ENCODE data around the gene MUSK.
"Not testable (repeated sequence)": the region's sequence is repeated elsewhere in the genome, so short reads cannot be mapped to it uniquely, and the experiment has no call there.

Gene MUSK

GRCh38 chr9:110814159-110814558 lies 145.6 kb downstream of the MUSK start:
- no peak for DNase-seq

DNA sequence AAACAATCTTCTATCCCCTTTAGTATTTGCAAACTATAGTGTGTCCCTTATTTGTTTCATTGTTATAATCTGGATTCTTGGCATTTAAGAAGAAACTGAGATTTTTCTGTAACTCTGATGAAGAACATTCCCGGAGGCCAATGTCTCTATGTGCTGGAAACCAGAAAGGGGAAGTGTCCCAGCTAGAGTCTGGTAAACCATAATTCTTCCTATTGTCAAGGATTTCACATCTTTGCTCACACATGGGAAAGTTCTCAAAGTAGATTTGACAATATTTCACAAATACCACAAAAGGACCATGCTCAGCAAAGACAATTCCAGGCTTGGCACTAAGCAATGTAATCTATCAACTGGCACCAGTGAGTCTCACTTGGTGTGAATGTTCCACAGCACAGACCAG lies 146.8 kb downstream of the MUSK start:
- DNase-seq: no peak

- DNase-seq: no peak
These were observed 151.8 kb downstream of the MUSK start for GRCh38 chr9:110820381-110820780.

DNA sequence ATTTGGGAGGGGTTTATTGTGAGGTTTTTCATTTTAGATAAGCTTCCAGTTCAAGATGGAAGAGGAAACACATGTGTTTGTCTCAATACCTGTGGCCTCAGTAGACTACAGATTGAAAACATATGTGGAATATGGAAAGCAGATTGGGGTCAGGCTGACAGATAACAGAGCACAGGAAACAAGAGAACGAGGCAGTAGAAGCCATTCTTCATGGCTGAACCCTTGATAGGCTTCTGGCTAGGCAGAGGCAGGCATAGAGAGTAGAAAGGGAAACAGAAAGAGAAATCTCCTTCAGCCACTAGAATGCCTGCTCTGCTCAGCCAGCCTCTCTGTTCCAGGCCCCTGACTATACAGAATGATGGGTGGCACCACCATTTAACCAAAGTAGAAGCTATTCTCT lies 152.5 kb downstream of the MUSK start:
- no peak for DNase-seq

DNA sequence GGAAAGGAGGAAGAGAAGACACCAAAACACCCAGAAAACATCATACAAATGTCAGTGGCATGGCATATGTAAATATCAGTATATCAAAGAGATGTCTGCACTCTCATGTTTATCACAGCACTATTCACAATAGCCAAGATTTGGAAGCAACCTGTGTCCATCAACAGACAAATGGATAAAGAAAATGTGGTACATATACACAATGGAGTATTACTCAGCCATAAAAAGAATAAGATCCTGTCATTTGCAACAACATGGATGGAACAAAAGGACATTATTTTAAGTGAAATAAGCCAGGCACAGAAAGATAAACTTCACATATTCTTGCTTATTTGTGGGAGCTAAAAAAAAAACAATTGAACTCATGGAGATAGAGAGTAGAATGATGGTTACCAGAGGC lies 156.5 kb downstream of the MUSK start:
- DNase-seq: not testable (repeated sequence)

DNA sequence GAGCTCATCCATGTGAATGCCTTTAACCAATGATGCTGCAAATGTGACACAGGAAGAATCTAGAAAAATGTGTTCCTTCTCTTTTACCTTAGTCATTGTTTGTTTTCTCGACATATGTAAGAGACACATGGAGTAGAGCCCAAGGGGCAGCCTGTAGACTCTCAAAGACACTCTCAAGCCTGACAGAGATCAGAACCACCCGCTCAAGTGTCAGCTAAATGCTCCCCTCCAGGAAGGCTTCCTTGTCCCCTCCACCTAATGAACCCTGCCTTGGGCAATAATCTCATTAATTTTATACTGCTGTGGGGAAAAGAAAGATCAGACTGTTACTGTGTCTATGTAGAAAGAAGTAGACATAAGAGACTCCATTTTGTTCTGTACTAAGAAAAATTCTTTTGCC lies 157.4 kb downstream of the MUSK start:
- DNase-seq: no peak

GRCh38 chr9:110826400-110826799 lies 157.8 kb downstream of the MUSK start:
- not testable (repeated sequence) for DNase-seq

GRCh38 chr9:110828264-110828663 lies 159.7 kb downstream of the MUSK start:
- no peak for DNase-seq

- DNase-seq: no peak
These were observed 161.9 kb downstream of the MUSK start for GRCh38 chr9:110830495-110830894.

DNA sequence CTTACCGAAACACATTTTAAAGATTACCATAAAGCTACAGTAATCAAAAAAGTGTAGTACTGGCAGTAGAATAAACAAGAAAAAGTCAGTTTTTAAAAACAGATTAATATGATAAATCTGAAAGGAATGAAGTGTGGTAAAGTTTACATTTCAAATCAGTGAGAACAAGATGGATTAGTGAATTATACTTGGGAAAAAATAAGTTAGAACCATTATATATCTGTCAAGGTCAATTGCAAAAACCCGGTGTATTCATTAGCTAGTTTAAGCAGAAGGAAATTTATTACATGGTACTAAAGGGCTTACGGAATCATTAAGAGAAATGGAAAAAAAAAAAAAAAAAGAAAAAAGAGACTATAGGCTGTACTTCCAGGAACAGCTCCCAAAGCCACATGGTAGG lies 164.3 kb downstream of the MUSK start:
- DNase-seq: no peak

GRCh38 chr9:110835404-110835803 lies 166.8 kb downstream of the MUSK start:
- DNase-seq: no peak

DNA sequence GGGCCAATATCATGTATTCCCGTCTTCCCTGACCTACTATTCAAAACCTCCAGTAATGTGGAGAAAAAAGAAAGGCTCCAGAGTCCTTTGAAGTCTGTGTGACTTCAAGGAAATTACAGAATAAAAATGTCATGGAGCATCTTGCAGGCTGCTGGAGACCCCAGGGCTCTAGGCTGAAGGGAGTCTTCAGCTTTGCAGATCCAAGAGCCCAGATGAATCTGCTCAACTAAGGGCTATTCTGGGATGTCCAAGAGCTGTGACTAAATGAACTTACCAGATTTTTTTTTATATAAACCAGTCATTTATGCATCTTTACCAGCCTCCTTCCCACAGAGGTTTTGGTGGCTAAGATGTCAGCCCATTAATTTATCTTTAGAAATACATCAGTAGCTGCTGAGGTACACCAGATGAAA lies 167.3 kb downstream of the MUSK start:
- no peak for DNase-seq

- no peak for DNase-seq
These were observed 168.9 kb downstream of the MUSK start for GRCh38 chr9:110837401-110838005.

GRCh38 chr9:110842169-110842568 lies 173.6 kb downstream of the MUSK start:
- DNase-seq: no peak

- no peak for DNase-seq
These were observed 174.4 kb downstream of the MUSK start for GRCh38 chr9:110842986-110843385.

DNA sequence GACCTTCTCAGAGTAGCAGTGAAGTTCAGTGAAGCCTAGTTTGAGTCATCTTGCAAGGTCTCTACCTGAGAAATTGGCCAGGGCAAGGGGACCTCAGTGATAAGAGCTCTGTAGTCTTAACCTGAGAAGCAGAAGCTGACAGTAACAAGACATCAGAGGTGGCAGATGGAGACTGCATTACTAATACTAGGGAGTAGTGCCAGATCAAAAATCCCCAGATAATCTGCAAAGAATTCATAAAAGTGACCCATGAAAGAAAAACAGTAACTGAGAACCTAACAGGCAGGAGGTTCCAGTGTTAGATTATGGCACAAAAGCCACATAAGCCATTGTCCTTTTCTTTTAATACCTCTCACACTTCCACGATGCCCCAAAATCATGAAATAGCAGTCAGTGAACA lies 175.5 kb downstream of the MUSK start:
- no peak for DNase-seq

DNA sequence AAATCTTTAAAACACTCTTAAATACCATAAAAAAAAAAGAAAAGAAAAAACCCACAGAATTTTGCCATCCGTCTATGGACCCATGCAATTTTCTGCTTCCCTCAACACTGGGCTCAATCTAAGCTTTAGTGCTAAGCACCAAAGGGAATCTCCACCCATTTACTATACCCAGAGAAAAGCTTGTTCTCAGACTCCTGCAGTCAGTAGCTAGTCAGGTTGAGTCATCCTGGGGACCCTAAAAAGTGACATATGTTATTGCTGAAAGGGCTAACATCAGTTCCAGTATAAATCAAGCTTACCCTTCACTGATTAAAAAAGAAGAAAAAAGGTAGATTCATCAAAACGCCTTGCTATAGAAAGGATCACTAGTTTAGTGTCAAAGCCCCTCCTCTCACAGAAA lies 177.6 kb downstream of the MUSK start:
- DNase-seq: no peak

DNA sequence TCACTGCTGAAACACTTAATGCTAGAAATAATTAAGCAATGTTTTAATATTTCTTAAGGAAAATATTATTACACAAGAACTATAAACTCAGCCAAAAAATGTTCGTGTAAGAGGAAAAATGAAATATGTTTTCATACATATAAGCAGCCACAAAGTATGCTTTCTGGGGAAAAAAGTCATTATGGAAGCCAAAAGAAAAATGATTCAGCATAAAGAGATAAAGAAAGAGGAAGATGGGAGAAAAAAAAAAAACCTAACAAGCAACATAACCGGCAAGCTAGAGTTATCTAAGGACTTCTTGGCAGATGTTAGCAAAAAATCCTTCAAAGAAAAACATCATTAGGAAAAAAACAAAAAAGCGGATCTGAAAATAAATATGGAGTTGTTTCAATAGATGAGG lies 179.1 kb downstream of the MUSK start:
- DNase-seq: no peak

DNA sequence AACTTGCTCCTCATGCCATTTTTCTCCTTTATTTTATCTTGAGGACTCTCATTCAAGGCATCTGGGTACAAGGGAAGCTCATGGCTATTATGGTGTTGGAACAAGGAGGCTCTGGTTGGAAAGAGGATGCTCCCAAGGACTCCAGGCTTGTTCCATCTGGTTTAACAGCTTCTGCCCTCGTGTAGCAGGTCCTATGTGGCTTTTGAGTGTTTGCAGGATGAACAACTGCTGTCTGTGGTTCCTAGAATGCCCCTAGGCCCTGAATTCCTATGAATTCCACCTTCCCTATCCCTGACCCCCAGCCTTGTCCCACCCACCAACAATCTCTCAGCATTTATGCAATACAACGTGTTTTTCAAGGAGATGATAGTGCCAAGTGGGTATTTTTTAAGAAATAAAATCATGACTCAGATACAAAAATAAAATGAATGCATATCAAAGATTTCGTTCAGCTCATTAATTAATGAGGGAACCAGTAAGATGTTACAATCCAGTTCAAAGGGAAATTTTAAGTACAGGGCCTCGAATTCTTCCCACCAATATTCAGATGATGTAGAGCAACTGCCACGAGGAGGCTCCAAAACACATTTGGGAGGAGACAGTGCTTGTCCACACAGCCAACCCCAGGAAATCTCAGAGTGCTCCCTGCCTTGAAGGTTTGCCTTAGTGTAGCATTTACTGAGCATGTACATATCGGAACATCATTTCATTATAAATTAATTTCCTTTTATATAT lies 182.0 kb downstream of the MUSK start:
- DNase-seq: no peak
